Liver (tissue), 9 donors: ENCODE results near the gene SH3BP5L. TPM values are rescaled to one million over a fixed set of nuclear protein-coding genes. Genes with fewer than 3 reads are reported as not detected.
A peak's percentile ranks its signal among the peaks of the same experiment; 100 is the strongest.

Source experiments
- DNase-seq: peaks from one replicate; pipeline ENCODE4 v3.0.0-alpha.2; 2017; ENCODE audit warnings: low spot score
- H3K27ac ChIP-seq, 2 donors: one replicate each; pipeline ENCODE4 v1.7.0; 2013; ENCODE audit warnings: inconsistent platforms in 2 of 2, low read length in 2 of 2, control low read depth in 1 of 2, low read depth in 1 of 2, mild to moderate bottlenecking in 1 of 2
- H3K27me3 ChIP-seq, 4 donors: one replicate each; pipeline versions ENCODE4 v1.6.1 to v1.7.0; 2013; ENCODE audit warnings: low read length in 3 of 4, inconsistent platforms in 1 of 4, mild to moderate bottlenecking in 1 of 4, moderate library complexity in 1 of 4; ENCODE audit not compliant: control insufficient read depth in 4 of 4, insufficient read depth in 4 of 4
- H3K36me3 ChIP-seq, 4 donors: one replicate each; pipeline versions ENCODE4 v1.6.1 to v1.7.0; 2013; ENCODE audit warnings: low read length in 3 of 4, mild to moderate bottlenecking in 3 of 4, low read depth in 1 of 4, moderate library complexity in 1 of 4; ENCODE audit not compliant: control insufficient read depth in 4 of 4, insufficient read depth in 3 of 4
- H3K4me1 ChIP-seq, 4 donors: one replicate each; pipeline versions ENCODE4 v1.6.1 to v1.7.0; 2013; ENCODE audit warnings: low read length in 3 of 4, mild to moderate bottlenecking in 3 of 4, moderate library complexity in 1 of 4; ENCODE audit not compliant: control insufficient read depth in 4 of 4, insufficient read depth in 4 of 4
- H3K4me3 ChIP-seq, 3 donors: one replicate each; pipeline versions ENCODE4 v1.6.1 to v1.7.0; 2013; ENCODE audit warnings: low read length in 3 of 3, control low read depth in 1 of 3, low read depth in 1 of 3, mild to moderate bottlenecking in 1 of 3
- H3K9ac ChIP-seq, 2 donors: one replicate each; pipeline ENCODE4 v1.7.0; 2013; ENCODE audit warnings: low read length in 2 of 2, mild to moderate bottlenecking in 2 of 2, moderate library complexity in 2 of 2, control low read depth in 1 of 2, low read depth in 1 of 2
- H3K9me3 ChIP-seq, 4 donors: one replicate each; pipeline versions ENCODE4 v1.6.1 to v1.7.0; 2013; ENCODE audit warnings: low read length in 3 of 4; ENCODE audit not compliant: control insufficient read depth in 4 of 4
- EGR1 ChIP-seq, 2 donors: IDR thresholded peaks; 2 replicates each; pipeline ENCODE4 v1.6.1; 2016 to 2018; ENCODE audit warnings: antibody characterized with exemption in 2 of 2, low read depth in 2 of 2
- FOXA1 ChIP-seq: IDR thresholded peaks from 2 replicates; pipeline ENCODE4 v1.6.1; 2016; ENCODE audit warnings: antibody characterized with exemption
- FOXA2 ChIP-seq: IDR thresholded peaks from 2 replicates; pipeline ENCODE4 v1.6.1; 2016; ENCODE audit warnings: antibody characterized with exemption
- GABPA ChIP-seq, 2 donors: IDR thresholded peaks in 1 of 2; conservative IDR thresholded peaks in 1 of 2; 2 replicates each; pipeline ENCODE4 v1.6.1; 2016; ENCODE audit warnings: antibody characterized with exemption in 2 of 2, mild to moderate bottlenecking in 1 of 2, moderate library complexity in 1 of 2
- HNF4A ChIP-seq, 2 donors: conservative IDR thresholded peaks; 2 replicates each; pipeline ENCODE4 v1.6.1; 2016; ENCODE audit warnings: antibody characterized with exemption in 2 of 2, mild to moderate bottlenecking in 2 of 2
- HNF4G ChIP-seq: IDR thresholded peaks from 2 replicates; pipeline ENCODE4 v1.6.1; 2016; ENCODE audit warnings: antibody characterized with exemption
- JUND ChIP-seq, 2 donors: IDR thresholded peaks; 2 replicates each; pipeline ENCODE4 v1.6.1; 2016; ENCODE audit warnings: antibody characterized with exemption in 2 of 2
- NR2F2 ChIP-seq: IDR thresholded peaks from 2 replicates; pipeline ENCODE4 v1.6.1; 2016; ENCODE audit warnings: antibody characterized with exemption
- RAD21 ChIP-seq, 2 donors: IDR thresholded peaks; 2 replicates each; pipeline ENCODE4 v1.6.1; 2016; ENCODE audit warnings: antibody characterized with exemption in 2 of 2, mild to moderate bottlenecking in 2 of 2
- RXRA ChIP-seq, 2 donors: IDR thresholded peaks; 2 replicates each; pipeline ENCODE4 v1.6.1; 2017 to 2018; ENCODE audit warnings: antibody characterized with exemption in 2 of 2, mild to moderate bottlenecking in 1 of 2
- SP1 ChIP-seq: IDR thresholded peaks from 2 replicates; pipeline ENCODE4 v1.6.1; 2018; ENCODE audit warnings: antibody characterized with exemption, mild to moderate bottlenecking
- TAF1 ChIP-seq: conservative IDR thresholded peaks from 2 replicates; pipeline ENCODE4 v1.6.1; 2016; ENCODE audit warnings: antibody characterized with exemption, mild to moderate bottlenecking
- YY1 ChIP-seq: IDR thresholded peaks from 2 replicates; pipeline ENCODE4 v1.6.1; 2016; ENCODE audit warnings: antibody characterized with exemption, mild to moderate bottlenecking
- WGBS: extraction: QIAGEN DNeasy Blood & Tissue Kit; methylation state at CpG from one replicate; pipeline ENCODE4 v1.1.7; 2013; 5-methylcytosine and 5-hydroxymethylcytosine counted together
- polyA plus RNA-seq, 2 donors: library from polyadenylated mRNA; stranded (reverse) in 1 of 2; unstranded in 1 of 2; fragments of 200-250 nt in 1 of 2; fragments of >200 nt in 1 of 2; fragmentation: Nextera tagmentation in 1 of 2; extraction: Ambion mirVana in 1 of 2; gene quantifications; one replicate each; pipeline versions ENCODE4 v1.2.1 to v1.2.3, GENCODE V29; 2013 to 2015
- total RNA-seq, 2 donors: library from RNA; depleted of rRNA; stranded (reverse); fragments of >200 nt; gene quantifications; one replicate each; pipeline ENCODE4 v1.2.3, GENCODE V29; 2014
- TF ChIP-seq, protein P1 (sequence below): IDR thresholded peaks from 2 replicates; pipeline ENCODE4 v1.6.1; 2016; ENCODE audit warnings: antibody characterized with exemption, mild to moderate bottlenecking
- TF ChIP-seq, protein P2 (sequence below): IDR thresholded peaks from 2 replicates; pipeline ENCODE4 v1.6.1; 2016; ENCODE audit warnings: antibody characterized with exemption
- TF ChIP-seq, protein P3 (sequence below): fragments of 150-350 bp; IDR thresholded peaks from 2 replicates; pipeline ENCODE4 v1.5.1; 2017; ENCODE audit warnings: improper control_type of control experiment, low read depth, low read length; ENCODE audit not compliant: missing input control
- TF ChIP-seq, protein P4 (sequence below): IDR thresholded peaks from 2 replicates; pipeline ENCODE4 v1.6.1; 2016; ENCODE audit warnings: antibody characterized with exemption
- TF ChIP-seq, protein P5 (sequence below): IDR thresholded peaks from 2 replicates; pipeline ENCODE4 v1.6.1; 2016; ENCODE audit warnings: antibody characterized with exemption
- donor health status: healthy.
- donor health status: healthy.
- donor health status: healthy.
- donor health status: healthy.
- donor health status: healthy.

SH3BP5L gene
- total and polyA plus RNA-seq, 4 donors = 1.5 to 16.4 (median 12.4) TPM

DNA sequence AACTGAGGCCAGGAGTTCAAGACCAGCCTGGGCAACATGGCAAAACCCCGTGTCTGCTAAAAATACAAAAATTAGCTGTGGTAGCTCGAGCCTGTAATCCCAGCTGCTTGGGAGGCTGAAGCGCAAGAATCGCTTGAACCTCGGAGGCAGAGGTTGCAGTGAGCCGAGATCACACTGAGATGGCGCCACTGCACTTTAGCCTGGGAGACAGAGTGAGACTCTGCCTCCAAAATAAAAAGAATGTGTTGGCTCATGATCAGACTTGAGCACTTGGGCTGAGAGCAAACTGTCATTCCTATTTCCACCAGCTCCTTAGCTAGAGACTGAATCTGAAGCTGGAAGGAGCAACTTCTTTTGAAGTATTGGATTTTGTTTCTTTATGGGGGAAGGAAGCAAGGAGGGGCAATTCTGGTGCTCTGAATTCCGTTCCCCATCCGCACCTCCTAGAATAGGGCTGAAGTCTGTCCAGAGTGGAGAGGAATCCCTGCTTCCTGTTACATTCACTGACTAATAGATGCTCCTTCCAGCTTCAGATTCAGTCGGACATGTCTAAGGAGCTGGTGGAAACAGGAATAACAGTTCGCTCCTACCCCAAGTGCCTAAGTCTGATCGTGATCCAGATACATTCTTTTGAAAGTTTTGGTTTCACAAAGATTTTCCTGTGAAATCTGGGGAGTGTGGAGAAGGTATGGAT is 16.1 kb upstream of the SH3BP5L start:
- Histone ChIP-seq H3K27me3 (no peaks in the 10 kb centered on the region), H3K9ac (no peak overlapping the region), H3K4me3 (no peak overlapping the region), H3K9me3 (no peaks in the 10 kb centered on the region), H3K36me3 (peaks cover 5 to 25% (median 22%) of the 10 kb centered on the region in 4 donors), H3K4me1 (peaks cover 7 to 23% (median 14%) of the 10 kb centered on the region in 4 donors), H3K27ac (no peak overlapping the region)
- WGBS = 72% methylated on average over 12 of the region's 12 CpGs
- TF ChIP-seq FOXA1 (no peak), HNF4G (peak; percentile 54), HNF4A (conservative IDR thresholded peaks at IDR 0.05) (peak; percentile 46 to 81), RXRA (IDR thresholded peaks at IDR 0.05) (peak in 1 of 2 donors; percentile 20), FOXA2 (no peak), TAF1 (no peak), RAD21 (IDR thresholded peaks at IDR 0.05) (peak; percentile 64 to 73), SP1 (peak; percentile 33), GABPA (IDR thresholded peaks at IDR 0.05 in 1 of 2, conservative IDR thresholded peaks at IDR 0.05 in 1 of 2) (no peak), EGR1 (IDR thresholded peaks at IDR 0.05; ENCODE audit: low read depth in 2 of 2) (no peak), NR2F2 (no peak), JUND (IDR thresholded peaks at IDR 0.05) (no peak), YY1 (no peak)
- TF ChIP-seq, protein P1, sequence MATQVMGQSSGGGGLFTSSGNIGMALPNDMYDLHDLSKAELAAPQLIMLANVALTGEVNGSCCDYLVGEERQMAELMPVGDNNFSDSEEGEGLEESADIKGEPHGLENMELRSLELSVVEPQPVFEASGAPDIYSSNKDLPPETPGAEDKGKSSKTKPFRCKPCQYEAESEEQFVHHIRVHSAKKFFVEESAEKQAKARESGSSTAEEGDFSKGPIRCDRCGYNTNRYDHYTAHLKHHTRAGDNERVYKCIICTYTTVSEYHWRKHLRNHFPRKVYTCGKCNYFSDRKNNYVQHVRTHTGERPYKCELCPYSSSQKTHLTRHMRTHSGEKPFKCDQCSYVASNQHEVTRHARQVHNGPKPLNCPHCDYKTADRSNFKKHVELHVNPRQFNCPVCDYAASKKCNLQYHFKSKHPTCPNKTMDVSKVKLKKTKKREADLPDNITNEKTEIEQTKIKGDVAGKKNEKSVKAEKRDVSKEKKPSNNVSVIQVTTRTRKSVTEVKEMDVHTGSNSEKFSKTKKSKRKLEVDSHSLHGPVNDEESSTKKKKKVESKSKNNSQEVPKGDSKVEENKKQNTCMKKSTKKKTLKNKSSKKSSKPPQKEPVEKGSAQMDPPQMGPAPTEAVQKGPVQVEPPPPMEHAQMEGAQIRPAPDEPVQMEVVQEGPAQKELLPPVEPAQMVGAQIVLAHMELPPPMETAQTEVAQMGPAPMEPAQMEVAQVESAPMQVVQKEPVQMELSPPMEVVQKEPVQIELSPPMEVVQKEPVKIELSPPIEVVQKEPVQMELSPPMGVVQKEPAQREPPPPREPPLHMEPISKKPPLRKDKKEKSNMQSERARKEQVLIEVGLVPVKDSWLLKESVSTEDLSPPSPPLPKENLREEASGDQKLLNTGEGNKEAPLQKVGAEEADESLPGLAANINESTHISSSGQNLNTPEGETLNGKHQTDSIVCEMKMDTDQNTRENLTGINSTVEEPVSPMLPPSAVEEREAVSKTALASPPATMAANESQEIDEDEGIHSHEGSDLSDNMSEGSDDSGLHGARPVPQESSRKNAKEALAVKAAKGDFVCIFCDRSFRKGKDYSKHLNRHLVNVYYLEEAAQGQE = no peak
- TF ChIP-seq, protein P2, sequence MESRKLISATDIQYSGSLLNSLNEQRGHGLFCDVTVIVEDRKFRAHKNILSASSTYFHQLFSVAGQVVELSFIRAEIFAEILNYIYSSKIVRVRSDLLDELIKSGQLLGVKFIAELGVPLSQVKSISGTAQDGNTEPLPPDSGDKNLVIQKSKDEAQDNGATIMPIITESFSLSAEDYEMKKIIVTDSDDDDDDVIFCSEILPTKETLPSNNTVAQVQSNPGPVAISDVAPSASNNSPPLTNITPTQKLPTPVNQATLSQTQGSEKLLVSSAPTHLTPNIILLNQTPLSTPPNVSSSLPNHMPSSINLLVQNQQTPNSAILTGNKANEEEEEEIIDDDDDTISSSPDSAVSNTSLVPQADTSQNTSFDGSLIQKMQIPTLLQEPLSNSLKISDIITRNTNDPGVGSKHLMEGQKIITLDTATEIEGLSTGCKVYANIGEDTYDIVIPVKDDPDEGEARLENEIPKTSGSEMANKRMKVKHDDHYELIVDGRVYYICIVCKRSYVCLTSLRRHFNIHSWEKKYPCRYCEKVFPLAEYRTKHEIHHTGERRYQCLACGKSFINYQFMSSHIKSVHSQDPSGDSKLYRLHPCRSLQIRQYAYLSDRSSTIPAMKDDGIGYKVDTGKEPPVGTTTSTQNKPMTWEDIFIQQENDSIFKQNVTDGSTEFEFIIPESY = no peak
- TF ChIP-seq, protein P3, sequence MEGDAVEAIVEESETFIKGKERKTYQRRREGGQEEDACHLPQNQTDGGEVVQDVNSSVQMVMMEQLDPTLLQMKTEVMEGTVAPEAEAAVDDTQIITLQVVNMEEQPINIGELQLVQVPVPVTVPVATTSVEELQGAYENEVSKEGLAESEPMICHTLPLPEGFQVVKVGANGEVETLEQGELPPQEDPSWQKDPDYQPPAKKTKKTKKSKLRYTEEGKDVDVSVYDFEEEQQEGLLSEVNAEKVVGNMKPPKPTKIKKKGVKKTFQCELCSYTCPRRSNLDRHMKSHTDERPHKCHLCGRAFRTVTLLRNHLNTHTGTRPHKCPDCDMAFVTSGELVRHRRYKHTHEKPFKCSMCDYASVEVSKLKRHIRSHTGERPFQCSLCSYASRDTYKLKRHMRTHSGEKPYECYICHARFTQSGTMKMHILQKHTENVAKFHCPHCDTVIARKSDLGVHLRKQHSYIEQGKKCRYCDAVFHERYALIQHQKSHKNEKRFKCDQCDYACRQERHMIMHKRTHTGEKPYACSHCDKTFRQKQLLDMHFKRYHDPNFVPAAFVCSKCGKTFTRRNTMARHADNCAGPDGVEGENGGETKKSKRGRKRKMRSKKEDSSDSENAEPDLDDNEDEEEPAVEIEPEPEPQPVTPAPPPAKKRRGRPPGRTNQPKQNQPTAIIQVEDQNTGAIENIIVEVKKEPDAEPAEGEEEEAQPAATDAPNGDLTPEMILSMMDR = peak; percentile 40
- TF ChIP-seq, protein P4, sequence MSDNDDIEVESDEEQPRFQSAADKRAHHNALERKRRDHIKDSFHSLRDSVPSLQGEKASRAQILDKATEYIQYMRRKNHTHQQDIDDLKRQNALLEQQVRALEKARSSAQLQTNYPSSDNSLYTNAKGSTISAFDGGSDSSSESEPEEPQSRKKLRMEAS = no peak
- TF ChIP-seq, protein P5, sequence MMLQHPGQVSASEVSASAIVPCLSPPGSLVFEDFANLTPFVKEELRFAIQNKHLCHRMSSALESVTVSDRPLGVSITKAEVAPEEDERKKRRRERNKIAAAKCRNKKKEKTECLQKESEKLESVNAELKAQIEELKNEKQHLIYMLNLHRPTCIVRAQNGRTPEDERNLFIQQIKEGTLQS = no peak
- no peak for DNase-seq
